NCI-H2196 treated with DMSO at 0.1 percent for 48 hours (cell line): ENCODE data around the gene ANKRD60.

Experiments
- DNase-seq: peaks from one replicate; lab custom pipeline; 2025; ENCODE audit not compliant: unreplicated experiment; lab: John Stamatoyannopoulos, UW

The ANKRD60 gene

DNA sequence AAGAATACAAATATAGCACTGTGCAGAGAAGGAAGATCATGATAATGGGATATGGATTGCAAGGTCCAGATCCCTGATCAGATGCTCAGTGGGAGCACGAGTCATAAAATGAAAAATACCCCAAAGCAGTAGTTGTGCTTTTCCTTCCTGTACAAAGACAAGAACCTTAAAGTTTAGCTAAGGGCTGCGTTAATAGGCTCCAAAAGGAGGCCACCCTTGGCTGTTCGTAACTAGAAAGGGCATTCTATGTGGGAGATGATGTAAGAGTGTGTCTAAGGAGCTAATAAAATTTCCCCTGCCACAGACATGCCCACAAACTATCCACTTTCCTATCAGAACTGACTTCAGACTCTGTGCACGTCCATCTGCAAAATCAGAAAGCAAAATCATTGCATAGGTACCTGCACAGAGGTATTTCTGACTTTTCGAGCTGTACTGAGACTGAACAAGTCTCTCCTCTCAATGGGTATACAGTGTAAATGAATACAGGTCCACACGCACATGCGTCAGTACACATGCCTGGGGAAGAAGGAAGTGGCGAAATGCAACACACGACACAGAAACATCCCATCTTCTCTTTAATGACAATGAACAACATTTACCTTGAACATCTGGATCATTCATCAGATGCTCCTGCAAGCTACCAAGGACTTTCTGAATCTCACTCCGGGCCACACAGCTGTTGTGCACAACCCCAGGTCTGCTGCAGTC is 16.9 kb upstream of the ANKRD60 start:
- no peak for DNase-seq

DNA sequence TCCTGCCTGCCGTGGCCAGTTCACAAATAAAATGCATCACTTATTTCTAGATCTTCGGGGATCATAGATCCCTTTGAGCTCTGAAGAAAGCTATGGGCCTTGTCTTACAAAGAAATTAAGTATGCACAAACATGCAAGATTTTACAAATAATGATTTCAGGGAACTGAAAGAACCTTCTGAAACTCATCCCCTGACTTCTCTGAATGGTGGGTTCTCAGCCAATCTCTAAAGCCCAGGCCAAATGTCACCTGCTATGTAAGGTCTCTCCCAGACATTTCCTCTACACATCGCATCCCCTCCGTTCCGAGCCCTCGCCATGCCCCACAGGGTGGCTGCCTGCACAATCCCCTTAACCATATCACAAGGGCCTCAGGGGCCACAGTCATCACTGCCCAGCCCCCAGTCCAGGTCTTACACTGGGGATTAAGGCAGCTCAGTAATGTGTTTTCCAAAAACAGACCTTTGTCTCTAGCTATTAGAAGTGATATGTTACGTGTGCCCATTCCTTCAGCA is 16.1 kb upstream of the ANKRD60 start:
- no peak for DNase-seq

DNA sequence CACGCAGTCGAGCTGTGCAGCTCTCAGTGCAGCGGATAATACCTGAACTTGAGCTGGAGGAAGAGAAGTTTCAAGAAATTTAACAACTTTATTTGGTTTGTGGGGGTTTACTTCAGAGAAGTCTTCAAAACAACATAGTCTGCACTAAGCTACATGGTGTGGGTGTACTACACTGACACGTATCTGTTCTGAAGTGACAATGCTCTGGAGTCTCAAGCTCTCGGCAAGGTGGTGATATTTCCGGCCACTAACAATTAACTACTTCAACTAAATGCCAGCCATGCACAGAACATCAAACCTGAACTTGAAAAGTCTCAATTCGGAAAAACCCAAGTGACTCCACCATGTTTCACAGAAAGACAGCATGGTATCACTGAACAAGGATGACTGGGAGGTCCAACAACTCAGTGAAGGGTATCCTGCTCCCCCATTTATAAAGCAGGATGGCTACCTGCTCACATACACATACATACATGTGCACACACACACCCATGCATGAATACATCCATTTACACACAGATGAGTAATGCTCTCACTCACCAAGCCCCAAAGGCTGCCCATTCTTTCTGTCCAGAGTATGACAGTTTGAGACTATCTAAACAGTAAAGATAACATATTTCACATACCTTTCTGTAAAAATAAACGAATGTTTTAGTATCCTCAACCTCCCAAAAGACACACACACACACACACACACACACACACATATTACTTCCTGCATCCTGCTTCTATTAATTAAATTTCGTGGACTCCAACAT is 15.4 kb upstream of the ANKRD60 start:
- DNase-seq: no peak

DNA sequence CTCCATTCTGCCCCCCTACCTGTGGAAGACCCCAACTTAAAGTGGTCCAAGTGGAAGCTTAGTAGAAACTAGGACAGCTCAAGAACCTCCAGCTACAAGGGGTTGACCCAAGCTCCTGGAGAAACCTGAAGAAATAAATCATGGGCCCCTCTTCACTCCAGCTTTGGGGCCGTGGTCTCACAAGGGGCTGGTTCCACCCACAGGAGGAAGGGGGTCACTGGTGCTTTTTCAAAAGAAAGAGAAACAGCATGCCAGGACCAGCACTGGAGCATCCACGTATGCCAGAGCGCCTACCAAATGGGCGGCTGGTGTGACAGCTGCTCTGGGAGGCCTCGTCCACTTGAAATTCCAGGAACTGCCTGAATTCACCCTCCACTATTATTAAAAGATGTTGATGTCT is 14.4 kb upstream of the ANKRD60 start:
- no peak for DNase-seq

DNA sequence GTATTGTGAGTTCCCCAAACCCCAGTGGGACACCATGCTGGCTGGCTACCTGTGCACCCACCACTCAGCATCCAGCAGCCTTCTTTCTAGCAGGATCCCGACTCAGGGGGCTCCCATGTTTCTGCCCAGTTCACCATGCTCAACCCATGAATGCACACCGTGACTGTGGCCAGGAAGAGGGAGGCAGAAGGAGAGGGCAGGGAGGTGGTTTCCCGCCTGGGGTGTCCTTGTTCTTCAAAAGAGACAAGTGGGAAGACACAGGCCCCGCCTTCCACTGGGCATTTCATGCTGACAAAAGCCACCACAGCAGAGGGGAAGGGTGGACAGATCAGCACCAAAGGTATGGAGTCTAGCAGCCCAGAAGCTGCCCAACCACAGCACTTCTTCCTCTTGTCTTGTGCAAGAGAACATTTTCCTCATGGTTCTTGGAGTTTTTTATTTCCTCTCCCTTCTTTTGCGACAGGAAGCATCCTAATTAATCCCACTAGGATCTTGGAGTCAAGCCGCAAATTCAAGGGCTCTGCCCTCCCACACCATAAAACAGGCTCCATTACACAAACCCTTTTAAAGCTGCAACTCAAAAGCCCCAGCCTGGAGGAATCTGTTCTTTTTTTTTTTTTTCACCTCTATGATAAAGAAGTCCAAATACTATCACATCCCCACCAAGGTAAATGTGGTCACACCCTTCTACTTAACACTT is 13.5 kb upstream of the ANKRD60 start:
- no peak for DNase-seq

DNA sequence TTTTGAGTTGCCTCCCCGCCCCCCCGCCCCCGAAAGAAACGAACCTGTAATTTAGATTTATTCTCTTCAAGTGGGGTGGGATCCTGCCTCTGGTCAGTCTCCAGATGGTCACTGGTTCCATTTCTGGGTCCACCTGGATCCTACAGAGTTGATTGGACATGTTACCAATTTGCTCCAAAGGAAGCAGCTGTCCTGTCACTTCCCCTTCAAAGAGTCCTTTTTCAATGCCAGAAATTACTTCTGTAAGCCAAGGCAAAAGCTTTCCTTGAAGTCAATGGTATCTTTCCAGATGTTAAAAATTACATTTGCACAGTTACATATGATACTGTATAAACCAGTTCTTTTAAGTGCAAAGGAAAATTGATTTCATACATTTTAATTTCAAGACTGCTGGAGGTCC is 12.0 kb upstream of the ANKRD60 start:
- no peak for DNase-seq

DNA sequence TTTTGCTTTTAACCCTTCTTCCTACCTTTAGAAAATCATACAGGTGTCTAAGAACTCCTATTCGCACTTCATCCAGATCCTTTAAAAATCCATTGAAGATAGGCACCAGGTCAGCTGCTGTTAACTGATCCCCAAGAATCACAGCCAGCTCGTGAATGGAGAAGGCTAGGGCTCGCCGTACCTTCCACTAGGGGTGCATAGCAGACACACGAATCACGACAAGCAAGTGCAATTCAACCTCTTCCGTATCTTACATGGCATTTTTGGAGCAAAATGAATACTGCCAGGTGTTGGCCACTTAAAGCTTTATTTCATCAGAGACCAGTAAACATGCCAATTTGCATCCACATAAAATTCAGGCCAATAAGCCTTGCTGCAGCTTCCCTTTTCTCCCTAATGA is 10.8 kb upstream of the ANKRD60 start:
- no peak for DNase-seq

DNA sequence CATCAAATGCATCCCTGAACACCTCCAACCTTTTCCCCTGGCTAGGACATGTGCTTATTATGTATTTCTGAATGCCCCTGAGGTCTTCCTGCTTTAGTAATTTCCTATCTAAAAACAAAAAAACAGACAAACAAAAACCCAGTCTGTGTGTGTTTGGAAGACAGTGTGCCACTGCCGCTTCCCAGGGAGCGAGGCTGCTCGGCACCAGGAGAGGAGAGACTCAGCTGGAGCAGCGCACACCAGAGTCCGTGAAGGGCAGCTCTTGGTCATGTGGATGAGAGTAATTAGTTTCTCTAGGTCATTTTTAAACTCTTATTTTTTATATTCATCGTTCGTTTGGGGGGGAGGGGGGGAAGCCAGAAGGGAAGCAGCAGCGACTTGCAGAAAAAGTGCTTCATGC is 10.0 kb upstream of the ANKRD60 start:
- no peak for DNase-seq

DNA sequence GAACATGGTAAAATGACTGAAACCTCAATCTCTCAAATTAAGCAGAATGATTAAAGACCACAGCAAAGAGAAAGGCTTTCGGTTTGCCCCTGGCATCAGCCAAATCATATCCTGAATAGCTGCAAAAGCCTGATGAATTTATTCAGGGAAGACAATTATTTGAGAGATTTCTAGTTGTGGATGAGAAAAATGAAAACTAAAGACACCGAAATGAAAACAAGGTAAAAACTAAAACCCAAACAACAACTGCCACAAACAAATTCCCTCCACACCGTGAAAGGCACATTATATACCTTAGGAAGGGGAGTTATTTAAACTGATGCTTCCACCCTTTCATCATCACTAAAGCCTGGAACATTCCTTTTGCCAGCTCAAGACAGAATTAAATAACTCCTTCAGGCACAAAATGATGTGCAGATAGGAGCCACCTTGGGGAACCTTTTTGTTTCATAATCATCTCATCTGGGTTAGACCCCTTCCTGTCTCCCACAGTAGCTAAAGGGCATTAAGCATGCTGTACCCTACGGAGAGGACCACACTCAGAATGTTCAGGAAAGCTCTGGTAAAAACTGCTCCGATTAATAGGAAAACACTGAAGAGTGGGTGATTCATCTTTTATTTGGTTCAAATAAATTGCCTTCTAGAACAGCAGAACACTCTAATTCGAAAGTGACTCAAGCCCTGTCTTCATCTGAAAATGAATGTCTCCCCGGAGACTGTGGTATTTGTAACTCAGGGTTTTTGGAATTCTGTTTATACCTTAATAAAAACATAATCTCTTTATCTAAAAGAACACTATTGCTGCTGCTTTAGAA is 9.1 kb upstream of the ANKRD60 start:
- no peak for DNase-seq

DNA sequence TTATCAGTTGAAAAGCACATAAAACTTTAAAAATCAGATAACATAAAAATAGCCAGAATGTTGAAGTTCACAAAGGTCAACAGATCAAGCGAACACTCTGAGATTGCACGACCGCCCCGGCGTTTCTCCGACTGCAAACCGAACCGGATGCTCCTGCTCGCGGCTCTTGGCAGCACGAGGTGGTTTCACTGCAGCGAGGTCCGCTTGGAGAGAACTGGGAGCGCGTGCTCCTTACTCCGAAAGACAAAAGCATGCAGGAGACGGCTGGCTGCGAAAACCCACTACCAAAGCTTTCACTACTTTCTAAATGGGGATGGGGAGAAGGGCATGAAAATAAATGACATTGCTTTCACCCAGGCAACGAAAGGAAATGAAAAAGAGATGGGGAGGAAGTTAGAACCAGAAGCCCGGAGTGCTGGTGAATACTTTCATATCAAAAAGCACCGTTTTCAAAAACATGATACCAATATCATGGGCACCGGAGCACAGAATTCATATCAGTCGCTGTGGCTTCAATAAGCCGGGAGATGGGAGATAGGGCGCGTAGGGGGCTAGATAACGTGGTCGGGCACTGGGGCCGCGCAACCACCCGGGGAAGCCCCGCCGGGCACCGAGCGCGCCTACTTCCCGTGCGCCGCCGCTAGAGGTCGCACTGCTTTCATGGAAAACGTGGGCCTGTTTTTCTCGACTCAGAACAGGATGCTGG is 8.3 kb upstream of the ANKRD60 start:
- peak; percentile 55 for DNase-seq

DNA sequence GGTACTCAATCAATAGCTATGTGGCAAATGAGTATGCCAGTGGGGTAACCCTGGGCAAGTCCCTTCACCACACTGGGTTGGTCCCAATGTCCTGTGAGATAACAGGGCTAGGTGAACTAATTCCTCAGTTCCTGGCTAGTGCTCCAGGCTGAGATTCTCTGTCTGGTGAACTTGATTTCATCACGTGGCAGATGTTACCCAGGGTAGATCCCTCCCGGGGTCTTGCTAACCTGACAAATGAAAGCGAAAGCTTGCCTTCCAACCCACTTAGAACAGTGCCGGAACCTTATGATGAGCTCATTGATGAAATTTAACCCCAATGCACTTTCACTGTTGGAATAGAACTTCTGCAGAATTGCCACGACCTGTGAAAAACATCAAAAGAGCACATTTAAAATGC is 6.6 kb upstream of the ANKRD60 start:
- DNase-seq: no peak

DNA sequence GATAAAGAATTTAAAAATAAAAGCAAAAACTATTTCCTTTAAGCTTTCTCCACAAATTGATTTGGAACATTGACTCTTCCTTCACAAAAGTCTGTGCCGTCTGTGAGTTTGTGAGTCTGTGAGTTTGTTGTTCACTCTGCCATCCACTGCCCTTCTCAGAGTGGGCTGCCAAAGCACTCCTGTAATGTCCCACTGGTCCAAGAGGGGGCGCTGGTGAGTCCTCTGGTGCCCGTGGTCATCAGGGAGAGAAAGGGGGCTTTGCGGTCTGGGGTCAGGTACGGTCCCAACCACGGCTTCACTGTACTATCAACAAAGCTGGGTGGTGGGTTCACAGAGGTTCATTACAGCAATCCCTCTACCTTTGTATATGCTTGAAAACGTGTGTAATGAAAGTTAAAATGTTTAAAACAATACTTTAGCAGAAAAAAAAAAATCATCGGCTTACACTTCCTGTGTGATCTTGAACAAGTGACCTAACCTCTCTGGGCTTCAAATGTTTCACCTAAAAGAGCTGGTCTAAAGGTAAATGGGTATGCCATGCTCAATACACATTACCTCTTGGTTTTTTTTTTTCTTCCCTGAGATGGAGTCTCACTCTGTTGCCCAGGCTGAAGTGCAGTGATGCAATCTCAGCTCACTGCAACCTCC is 5.6 kb upstream of the ANKRD60 start:
- no peak for DNase-seq

DNA sequence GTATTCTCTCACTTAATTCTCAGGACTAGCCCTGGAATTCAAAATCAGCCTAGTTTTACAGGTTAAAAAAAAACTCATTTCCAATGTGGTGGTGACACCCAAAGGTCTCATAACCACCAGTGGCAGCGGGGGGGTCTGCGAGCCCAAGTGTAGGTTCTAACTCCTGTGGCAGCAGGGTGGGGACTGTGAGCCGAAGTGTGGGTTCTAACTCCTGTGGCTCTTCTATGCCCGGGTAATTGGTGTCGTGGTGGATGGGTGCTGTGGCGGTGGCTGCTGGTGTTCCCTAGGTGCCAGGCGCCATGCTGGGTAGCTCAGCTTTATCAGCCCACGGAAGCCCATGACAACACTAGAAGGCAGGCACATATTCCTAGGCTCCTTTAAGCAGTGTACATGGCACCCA is 4.9 kb upstream of the ANKRD60 start:
- DNase-seq: no peak

DNA sequence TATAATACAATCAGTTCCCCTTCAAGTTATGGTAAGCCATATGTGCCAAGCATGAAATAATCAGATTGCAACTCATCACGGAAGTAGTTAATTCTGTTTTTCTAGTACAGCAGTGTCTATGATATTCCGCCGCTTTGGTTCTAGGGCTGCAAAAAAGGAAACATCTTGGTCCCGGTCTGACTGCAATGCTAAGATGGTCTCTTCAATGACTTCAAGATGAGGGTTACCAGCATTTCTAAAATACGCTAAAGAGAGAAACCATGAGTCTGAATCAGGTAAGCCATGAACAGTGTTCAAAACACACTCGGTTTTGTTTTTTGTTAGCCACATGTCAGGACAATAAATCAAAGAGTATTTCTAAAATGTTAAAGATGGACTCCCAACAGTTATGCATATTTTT is 3.2 kb upstream of the ANKRD60 start:
- no peak for DNase-seq

DNA sequence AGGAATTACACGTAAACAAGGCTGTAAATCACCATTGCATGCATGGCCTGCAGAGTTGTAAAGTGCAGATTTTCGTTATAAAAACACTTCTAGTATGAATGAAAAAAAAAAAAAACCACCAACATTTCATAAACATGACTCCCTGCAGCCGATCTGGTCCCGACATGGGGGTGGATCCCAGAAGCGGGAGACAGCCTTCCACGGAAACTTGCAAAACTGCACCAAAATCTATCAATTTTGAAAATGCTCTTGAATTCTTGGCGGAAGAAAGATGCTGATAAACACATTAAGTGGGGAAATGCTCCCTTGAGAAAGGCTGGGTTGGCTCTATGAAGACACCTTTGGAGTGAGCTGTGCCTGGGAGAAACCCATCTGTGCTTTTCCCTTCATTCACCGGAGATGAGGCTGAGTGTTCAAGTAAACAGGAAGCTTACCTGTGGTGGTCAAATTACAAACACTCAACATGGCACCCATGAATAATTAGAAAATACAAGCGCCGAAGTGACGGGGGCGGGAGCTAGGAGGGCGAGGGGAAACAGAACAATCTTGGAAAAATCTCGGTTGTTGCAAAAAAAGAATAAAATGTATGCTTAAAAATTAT is 845 bp upstream of the ANKRD60 start:
- DNase-seq: no peak

DNA sequence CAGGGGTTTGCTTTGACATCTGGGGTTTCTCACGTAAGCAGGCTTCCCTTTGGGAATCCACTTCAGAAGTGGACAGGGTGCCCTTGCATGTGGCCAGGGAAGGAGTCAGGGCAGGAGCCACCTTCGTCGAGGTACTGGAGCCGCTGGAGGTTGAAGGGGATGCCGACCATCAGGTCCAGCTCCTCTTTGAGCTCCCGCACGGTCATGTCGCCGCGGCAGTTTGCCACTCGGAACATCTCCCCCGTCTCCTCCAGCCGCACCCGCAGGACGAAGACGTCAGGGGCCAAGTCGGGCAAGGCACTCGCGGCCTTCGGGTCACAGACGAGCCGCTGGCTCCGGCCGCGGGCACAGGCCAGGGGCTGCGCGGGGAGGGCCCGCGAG is 360 bp downstream of the ANKRD60 start:
- DNase-seq: no peak

DNA sequence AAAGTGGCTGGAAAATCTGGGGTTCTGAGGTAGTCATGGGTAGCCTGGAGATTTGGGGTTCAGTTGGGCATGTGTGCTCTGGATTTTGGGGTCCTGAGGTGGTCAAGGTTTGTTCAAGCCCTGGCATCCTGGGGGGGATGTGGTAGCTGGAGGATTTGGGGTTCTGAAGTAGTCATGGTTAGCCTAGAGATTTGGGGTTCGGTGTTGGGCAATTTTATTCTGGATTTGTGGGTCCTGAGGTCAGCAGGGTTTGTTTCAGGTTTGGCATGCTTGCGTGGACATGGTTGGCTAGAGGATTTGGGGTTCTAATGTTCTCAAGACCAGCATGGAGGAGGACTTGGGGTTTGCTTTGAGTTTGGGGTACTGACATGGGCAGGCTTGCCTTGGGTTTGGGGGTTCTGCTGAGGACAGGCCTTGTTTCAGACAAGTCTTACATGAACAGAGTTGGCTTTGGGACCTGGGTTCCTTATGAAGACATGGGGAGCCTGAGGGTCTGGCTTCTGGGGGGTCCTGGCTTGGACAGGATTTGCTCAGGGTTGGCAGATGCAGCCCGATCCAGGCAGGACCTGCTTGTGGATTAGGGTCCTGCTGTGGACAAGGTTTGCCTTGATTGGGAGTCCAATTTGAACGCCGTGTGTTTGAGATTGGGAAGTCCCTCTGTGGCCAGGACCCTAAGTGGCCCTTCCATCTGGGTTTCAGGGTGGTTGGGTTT is 906 bp downstream of the ANKRD60 start:
- no peak for DNase-seq

DNA sequence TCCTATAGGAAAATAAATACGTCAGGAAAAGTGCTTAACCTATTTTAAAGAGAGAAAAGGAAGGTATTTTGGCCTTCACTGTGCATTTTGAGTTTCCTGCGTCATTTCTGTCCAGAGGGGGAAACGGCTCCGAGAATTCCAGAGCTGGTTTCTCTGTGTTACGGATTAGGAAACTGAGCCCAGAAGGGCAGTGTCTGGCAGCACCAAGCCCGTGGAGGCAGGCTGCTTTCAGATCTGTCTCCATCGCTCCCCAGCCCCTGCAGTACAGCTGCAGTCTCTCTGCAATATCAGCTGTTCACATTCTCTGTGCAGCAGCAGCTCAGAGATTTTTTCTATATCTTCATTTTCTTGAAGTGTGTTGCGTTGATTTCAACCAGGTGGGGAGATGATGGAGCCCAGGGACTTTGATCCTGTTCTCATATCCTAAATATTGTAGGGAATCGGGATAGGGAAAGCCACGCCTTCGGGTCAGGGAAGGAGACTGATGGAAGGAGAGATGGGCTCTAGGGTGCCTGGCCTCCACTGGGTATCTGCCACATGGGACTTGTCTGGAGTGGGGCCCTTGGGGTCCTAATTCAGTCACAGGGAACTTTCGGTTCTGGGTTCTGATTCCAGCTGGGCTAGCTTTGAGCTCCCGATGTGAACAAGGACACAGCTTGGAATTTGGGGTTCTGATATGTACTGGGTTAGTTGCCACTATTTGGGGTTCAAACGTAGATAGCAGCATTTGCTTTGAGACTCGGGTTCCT is 2.8 kb downstream of the ANKRD60 start:
- DNase-seq: no peak
